CD4-positive, alpha-beta T cell treated with Interferon alpha-2 for 1 hour (primary cell): Measurements from ENCODE around the gene MOB4.
"Not testable (repeated sequence)": the region's sequence is repeated elsewhere in the genome, so short reads cannot be mapped to it uniquely, and the experiment has no call there.

Experiments
- DNase-seq, 2 donors: peaks; one replicate each; pipeline ENCODE4 v3.0.0-alpha.2; 2020 to 2022

The MOB4 gene

DNA sequence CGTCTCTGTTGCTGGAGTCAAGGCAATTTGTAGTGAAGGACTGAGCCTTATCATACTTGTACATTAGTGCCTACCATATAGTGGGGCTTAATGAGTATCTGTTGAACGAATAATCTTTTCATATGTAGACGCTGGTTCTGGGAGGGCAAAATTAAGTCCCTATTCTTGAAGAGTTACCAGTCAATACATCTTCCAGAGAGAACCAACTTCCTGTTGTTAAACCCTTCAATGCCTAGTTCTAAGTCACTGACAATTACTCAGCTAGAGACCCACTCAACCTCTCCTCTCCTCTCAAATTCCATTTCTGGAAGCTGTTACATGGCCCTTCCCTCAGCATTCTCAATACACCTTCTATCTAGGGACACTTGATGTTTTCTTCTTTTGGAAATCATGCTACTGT lies 1.1 kb upstream of the MOB4 start:
- DNase-seq, result peak in 1 of 2 donors; percentile 22

GRCh38 chr2:197515315-197515738 lies 539 bp upstream of the MOB4 start:
- DNase-seq, result no peak

DNA sequence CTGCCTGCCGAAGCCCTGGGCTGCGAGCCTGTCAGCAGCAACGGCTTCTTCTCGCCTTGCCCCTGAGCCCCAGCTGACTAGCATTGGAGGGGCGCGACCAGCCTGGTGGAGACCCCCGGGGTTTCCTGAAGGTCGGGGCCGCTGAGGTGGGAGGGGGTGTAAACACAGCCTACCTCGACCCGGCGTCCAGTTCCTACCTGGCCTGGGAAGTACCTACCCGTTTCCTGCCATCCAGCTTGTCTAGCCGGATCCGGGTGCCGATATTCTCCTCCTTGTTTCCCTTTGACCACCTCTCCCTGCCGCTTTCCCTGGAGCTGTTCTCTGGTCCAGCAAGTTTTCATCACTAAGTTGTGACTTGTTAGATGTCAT lies 511 bp downstream of the MOB4 start:
- peak in 1 of 2 donors; percentile 44 for DNase-seq

DNA sequence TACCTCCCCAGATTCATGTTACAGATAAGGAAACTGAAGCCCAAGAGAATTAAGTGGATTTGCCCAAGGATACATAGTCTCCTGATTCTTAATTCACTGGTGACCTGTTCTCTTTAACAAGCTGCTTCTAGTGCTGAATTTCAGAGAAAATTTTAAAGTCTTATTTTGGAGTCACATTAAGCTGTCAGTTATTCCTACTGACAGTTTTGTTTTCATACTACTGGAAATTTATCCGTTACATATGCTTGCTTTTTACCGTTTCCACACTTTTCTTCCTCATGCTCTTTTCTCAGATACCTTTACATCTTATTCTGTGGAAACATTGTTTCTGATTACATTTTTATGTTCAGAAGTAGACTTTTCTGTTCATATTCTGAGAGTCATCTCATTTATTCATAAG lies 1.3 kb downstream of the MOB4 start:
- no peak for DNase-seq

GRCh38 chr2:197538412-197538811 lies 22.5 kb downstream of the MOB4 start:
- no peak for DNase-seq

DNA sequence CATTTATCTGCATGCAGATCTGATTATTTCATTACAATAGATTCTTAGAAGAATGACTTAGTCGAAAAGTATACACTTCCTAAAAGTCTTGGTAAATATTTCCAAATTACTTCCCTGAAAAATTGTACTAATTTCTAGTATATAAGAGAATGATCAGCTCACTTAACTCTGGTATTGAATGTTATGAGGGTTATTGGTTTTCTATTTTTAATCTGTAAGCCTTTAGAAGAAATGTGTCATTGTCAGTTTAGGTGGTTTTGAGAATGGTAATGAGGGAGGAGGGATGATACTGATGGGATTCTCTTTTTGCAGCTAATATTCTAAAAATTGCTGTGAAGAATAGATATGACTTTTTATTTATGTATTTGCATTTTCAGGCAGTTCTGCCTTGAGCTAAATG lies 23.9 kb downstream of the MOB4 start:
- no peak for DNase-seq

- no peak for DNase-seq
These were observed 27.3 kb downstream of the MOB4 start for GRCh38 chr2:197543206-197543605.

DNA sequence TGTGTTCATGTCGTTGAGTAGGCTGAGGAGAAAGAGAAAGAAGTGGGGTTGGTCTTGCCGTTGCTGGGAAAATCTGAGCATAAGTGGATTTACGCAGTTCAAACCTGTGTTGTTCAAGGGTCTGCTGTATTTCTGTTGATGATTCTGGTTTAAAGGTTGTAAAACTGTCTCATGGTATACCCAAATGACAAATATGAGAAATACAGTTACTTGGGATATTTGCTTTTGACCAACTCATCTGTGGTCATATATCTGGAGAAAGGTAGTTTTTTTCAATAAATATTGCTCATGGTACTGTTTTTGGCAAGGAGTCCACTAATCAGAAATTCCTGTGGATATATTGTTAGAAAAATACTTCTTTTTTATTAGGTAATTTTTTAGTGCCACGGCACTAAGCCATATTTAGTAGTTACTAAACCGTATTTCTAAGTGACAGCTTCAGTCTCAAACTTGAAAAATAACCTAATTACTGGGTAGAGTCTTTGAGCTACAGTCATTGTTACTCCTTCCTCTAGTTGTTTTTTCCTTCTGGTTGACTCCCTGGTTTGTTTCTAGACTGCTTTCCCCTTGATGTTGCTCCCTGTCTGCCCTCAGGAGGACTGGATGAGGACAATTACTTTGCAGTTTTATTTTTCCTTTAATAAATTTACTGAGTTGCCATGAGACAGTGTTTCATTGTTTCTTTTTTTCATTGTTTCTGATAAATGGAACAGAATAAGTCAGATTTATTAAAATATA lies 31.5 kb downstream of the MOB4 start:
- DNase-seq, result no peak

DNA sequence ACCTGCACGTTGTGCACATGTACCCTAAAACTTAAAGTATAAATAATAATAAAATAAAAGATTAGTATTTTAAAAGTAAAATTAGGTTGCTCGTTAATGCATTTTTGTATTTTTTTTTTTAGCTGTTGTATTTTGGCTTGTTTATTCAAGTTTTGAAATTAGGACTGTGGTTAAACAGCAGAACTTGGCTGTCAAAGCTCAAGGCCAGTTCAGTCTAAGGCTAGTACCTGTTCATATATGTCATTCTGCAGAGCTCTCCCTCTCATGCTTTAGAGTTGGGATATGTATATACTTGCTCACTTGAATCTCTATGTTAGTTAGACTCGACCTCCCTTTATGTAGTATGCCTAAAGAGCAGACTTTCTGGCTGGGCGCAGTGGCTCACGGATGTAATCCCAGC lies 32.7 kb downstream of the MOB4 start:
- DNase-seq, result no peak

DNA sequence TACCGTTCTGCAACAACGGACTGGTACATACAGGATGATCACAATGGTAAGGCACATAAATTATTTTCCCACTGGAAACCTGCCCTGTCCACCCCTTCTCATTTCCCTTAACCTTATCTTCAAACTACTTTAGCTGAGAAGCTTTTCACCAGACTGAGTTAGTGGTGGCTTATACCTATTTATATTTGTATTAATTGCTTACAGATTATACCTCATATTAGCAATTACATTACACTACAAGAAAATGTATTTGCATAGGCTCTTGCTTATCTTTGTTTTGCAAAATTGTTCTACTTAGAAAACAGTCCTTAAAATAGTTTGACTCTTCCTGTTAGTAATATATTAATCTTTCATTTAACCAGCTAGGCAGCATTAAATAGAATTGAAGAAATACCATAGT lies 35.4 kb downstream of the MOB4 start:
- DNase-seq, result not testable (repeated sequence)

GRCh38 chr2:197555467-197555866 lies 39.6 kb downstream of the MOB4 start:
- no peak for DNase-seq

- no peak for DNase-seq
These were observed 40.6 kb downstream of the MOB4 start for GRCh38 chr2:197556456-197556855.

- DNase-seq, result no peak
These were observed 42.5 kb downstream of the MOB4 start for GRCh38 chr2:197558393-197558792.

DNA sequence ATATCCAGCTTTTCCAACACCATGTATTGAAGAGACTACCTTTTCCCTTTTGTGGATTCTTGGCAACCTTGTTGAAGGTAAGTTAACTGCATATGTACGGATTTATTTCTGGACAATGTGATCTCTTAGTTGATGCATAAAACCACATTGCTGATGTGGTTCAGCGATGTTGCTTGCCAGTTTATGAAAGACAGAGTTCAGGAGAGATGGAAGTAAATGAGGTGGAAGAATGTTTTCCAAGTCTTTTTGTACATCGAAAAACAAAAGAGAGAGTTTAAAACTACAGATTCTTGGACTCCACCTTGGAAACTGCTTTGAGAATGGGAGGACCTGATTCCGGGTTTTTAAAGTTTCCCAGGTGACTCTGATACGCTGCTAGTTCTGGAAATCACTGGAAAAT lies 43.8 kb downstream of the MOB4 start:
- DNase-seq, result no peak

- no peak for DNase-seq
These were observed 44.3 kb downstream of the MOB4 start for GRCh38 chr2:197560146-197560665.

DNA sequence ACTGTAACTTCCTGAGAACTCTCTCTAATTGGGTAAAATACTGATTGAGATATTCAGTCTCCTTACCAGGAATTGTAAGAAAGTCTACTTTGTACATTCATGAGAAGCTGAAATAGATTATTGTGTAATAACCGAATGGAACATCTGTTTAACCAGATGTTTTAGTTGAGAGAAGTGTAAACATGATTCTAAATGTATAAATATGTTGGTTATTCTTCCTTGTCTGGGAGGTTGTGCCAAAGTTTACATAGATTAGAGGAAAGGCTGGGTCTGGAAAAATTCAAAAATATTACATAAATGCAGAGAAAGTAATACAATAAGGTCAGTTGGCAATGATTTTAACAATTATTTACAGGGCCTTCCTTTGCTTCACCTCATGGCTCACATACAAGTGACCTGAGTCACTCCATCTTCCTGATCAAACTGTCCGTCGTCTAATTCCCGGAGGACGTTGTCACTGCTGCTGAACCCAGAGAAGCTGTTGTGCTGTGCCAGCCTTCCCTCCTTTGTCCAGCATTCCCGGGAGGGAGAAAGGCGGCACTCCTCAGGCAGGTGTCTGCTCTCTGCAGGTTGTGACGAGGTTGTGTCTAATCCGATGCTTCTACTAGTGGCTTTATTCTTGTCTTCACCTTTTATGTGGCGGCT lies 55.9 kb downstream of the MOB4 start:
- no peak for DNase-seq

DNA sequence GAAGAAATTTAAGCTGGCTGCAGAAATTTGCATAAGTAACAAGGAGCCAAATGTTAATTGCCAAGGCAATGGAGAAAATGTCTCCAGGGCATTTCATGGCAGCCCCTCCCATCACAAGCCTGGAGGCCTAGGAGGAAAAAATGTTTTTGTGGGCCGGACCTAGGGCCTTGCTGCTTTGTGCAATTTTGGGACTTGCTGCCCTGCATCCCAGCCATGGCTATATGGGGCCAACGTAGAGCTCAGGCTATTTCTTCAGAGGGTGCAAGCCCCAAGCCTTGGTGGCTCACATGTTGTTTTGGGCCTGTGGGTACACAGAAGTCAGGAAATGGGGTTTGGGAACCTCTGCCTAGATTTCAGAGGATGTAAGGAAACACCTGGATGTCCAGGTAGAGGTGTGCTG lies 57.7 kb downstream of the MOB4 start:
- DNase-seq, result no peak

- DNase-seq, result no peak
These were observed 60.1 kb downstream of the MOB4 start for GRCh38 chr2:197575987-197576386.

DNA sequence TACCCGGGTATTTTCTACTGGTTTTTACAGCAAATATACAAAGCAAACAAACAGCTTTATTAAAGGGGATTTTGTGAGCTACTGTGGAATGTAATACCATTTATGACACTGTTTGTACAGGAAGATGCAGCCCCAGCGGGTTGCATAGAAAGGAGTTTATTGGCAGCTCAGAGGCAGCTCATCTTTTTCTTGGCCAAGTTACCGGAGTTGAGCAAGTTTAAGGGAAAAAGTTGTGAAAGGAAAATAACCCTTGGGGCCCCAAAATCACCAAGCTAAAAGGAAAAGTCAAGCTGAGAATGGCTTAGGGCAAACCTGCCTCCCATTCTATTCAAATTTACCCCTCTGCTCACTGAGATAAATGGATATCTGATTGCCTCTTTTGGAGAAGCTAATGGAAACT lies 60.8 kb downstream of the MOB4 start:
- DNase-seq, result no peak

DNA sequence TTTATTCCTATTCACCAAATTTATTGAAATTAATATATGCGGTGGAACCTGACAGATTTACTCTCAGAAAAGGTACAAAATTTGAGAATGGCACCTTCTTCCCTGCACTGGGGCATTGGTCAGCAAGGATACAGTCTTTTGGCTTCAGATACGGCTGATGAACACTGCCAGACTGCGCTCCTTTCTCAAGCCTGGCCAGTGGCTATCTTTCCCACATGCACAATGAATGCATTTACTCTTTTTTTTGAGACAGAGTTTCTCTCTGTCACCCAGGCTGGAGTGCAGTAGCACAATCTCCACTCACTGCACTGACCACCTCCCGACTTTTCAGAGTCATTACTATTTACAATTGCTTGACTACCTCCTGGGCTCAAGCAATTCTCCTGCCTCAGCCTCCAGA lies 61.6 kb downstream of the MOB4 start:
- DNase-seq, result no peak

DNA sequence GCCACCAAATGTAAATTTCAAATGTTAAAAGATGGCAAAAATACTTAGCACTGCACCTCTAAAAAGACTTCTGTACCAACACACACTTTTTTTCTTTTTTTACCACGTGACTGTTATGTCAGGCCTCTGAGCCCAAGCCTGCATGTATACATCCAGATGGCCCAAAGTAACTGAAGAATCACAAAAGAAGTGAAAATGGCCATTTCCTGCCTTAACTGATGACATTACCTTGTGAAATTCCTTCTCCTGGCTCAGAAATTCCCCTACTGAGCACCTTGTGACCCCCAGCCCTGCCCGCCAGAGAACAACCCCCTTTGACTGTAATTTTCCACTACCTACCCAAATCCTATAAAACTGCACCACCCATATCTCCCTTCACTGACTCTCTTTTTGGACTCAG lies 62.4 kb downstream of the MOB4 start:
- not testable (repeated sequence) for DNase-seq

- DNase-seq, result not testable (repeated sequence)
These were observed 64.3 kb downstream of the MOB4 start for GRCh38 chr2:197580166-197580565.

- DNase-seq, result not testable (repeated sequence)
These were observed 71.4 kb downstream of the MOB4 start for GRCh38 chr2:197587255-197587654.

DNA sequence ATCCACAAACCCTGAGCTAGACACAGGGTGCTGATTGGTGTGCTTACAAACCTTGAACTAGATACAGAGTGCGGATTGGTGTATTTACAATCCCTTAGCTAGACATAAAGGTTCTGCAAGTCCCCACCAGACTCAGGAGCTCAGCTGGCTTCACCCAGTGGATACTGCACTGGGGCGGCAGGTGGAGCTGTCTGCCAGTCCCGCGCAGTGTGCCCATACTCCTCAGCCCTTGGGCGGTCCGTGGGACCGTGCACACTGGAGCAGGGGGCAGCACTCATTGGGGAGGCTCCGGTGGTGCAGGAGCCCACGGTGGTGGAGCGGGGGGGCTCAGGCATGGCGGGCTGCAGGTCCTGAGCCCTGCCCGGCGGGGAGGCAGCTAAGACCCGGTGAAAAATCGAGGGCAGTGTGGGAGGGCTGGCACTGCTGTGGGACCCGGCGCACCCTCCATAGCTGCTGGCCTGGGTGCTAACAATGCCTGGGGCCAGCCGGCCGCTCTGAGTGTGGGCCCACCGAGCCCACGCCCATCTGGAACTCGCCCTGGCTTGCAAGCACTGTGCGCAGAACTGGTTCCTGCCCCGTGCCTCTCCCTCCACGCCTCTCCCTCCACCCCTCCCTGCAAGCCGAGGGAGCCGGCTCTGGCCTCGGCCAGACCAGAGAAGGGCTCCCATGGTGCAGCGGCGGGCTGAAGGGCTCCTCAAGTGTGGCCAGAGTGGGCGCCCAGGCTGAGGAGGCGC lies 75.6 kb downstream of the MOB4 start:
- DNase-seq, result no peak
